CD4-positive, alpha-beta T cell (primary cell): ENCODE data around the gene ARNT2. TPM values are rescaled to one million over a fixed set of nuclear protein-coding genes. Genes with fewer than 3 reads are reported as not detected.

Experiments
- ATAC-seq: fragments of 200-7000 bp; cut with Tn5 transposase; one replicate; pipeline ENCODE4 v1.10.0; 2022; ENCODE audit warnings: mild to moderate bottlenecking; ENCODE audit not compliant: poor library complexity
- CTCF ChIA-PET: fragments of 350-600 bp; sonication (Branson Sonifier 250); formaldehyde crosslinking; loops from one replicate; lab custom pipeline; 2021; ENCODE audit warnings: antibody characterized with exemption, inconsistent platforms; lab: Charles Lee
- POLR2A ChIA-PET: fragments of 350-600 bp; sonication (Branson Sonifier 250); formaldehyde crosslinking; loops from one replicate; lab custom pipeline; 2021; ENCODE audit warnings: antibody characterized with exemption, inconsistent platforms; lab: Charles Lee
- DNase-seq, 14 experiments: peaks; one replicate each; pipeline ENCODE4 v3.0.0-alpha.2; 2013 to 2020; ENCODE audit warnings: mixed read lengths in 2 of 14
- H3K27ac ChIP-seq, 2 donors: one replicate each; pipeline versions ENCODE4 v1.5.1 to v1.7.0; 2013; ENCODE audit warnings: low read length in 2 of 2, low read depth in 1 of 2, mild to moderate bottlenecking in 1 of 2
- H3K27me3 ChIP-seq, 2 experiments: 1 replicate in 1 of 2; 2 replicates in 1 of 2; pipeline versions ENCODE4 v1.6.1 to v1.7.0; 2013; ENCODE audit warnings: low read length in 2 of 2, control low read depth in 1 of 2, mild to moderate bottlenecking in 1 of 2, moderate library complexity in 1 of 2; ENCODE audit not compliant: insufficient read depth in 2 of 2, control insufficient read depth in 1 of 2
- H3K36me3 ChIP-seq: one replicate; pipeline ENCODE4 v1.6.1; 2013; ENCODE audit warnings: low read length, control low read depth; ENCODE audit not compliant: insufficient read depth
- H3K4me1 ChIP-seq: one replicate; pipeline ENCODE4 v1.6.1; 2013; ENCODE audit warnings: low read length, control low read depth; ENCODE audit not compliant: insufficient read depth
- H3K4me3 ChIP-seq: one replicate; pipeline ENCODE4 v1.5.1; 2013; ENCODE audit warnings: mild to moderate bottlenecking, low read length, moderate library complexity
- H3K9me3 ChIP-seq, 2 experiments: 1 replicate in 1 of 2; 2 replicates in 1 of 2; pipeline versions ENCODE4 v1.6.1 to v1.7.0; 2013; ENCODE audit warnings: low read length in 2 of 2, mild to moderate bottlenecking in 2 of 2, control low read depth in 1 of 2, moderate library complexity in 1 of 2; ENCODE audit not compliant: control insufficient read depth in 1 of 2, insufficient read depth in 1 of 2
- H3K27ac Mint-ChIP-seq: one replicate; pipeline ENCODE4 v1.8.0; 2020; ENCODE audit warnings: mixed read lengths
- H3K27me3 Mint-ChIP-seq: one replicate; pipeline ENCODE4 v1.8.0; 2021; ENCODE audit warnings: mixed read lengths
- H3K36me3 Mint-ChIP-seq: one replicate; pipeline ENCODE4 v1.8.0; 2021; ENCODE audit warnings: low read depth, mixed read lengths
- H3K4me1 Mint-ChIP-seq: one replicate; pipeline ENCODE4 v1.8.0; 2021; ENCODE audit warnings: low read depth, mixed read lengths
- H3K4me3 Mint-ChIP-seq: one replicate; pipeline ENCODE4 v1.8.0; 2020; ENCODE audit warnings: mild to moderate bottlenecking, mixed read lengths
- H3K9me3 Mint-ChIP-seq: one replicate; pipeline ENCODE4 v1.8.0; 2020; ENCODE audit warnings: mixed read lengths
- CTCF ChIP-seq: fragments of 200-600 bp; IDR thresholded peaks from one replicate; pipeline ENCODE4 v1.8.0; 2022; ENCODE audit warnings: antibody characterized with exemption, mild to moderate bottlenecking
- intact Hi-C, 2 experiments: fragments of 100-400 bp; cut with DNase I in 1 of 2; cut with micrococcal nuclease in 1 of 2; formaldehyde crosslinking; loops; one replicate each; pipeline versions ENCODE4 v1.15.1 to v1.9.0; 2023 to 2025; cut with DNase I, micrococcal nuclease
- total RNA-seq, 174 experiments: library from RNA in 2 of 174; stranded (reverse) in 2 of 174; gene quantifications; one replicate each; pipeline ENCODE4 v1.2.3 and lab custom pipeline; 2021 to 2026

The ARNT2 gene
- total RNA-seq, 2 experiments from 2014 or later = not detected

- intact Hi-C loops = no loop called here
- Histone ChIP-seq H3K27me3 (no peaks in the 10 kb centered on the region), H3K36me3 (no peaks in the 10 kb centered on the region), H3K4me1 (no peaks in the 10 kb centered on the region), H3K4me3 (no peak overlapping the region), H3K9me3 (no peaks in the 10 kb centered on the region), H3K27ac (no peak overlapping the region)
- Mint-ChIP-seq H3K4me3 (no peak overlapping the region), H3K36me3 (no peaks in the 10 kb centered on the region), H3K27me3 (peaks cover 17% of the 10 kb centered on the region), H3K9me3 (no peaks in the 10 kb centered on the region), H3K27ac (no peak overlapping the region), H3K4me1 (no peaks in the 10 kb centered on the region)
- ATAC-seq (no peak), DNase-seq (no peak)
- POLR2A ChIA-PET = no interaction called here
- CTCF ChIA-PET = no interaction called here
- no peak for TF ChIP-seq CTCF
Measured at GRCh38 chr15:80612118-80612823, 208.1 kb downstream of the ARNT2 start.

DNA sequence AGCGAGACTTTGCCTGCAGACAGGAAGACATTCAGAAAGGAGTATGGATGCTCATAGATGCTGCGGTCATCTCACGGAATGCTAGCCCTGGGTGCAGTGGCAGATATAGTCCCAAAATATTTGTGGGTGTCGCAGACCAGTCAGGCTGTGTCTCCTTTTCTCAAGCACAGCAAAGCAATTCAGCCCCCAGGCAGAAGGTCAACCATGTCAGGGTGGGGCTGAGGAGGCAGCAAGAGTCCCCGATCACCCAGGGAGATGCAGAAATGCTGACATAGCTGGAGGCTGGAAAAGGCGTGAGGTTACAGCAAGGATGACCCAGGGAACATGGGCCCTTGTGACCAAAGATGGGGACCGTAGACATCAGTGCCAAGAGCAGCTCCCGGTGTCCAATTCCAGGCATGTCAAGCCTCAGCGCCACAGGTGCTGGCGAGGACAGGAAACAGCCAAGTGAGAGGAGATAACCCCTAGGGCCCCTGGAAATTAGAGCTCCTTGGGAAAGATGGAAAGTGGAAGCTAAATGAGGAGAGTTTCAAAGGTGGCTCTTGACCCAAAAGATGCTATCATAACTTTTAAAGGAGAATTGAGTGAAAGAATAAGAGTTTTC is 209.7 kb downstream of the ARNT2 start:
- no peaks in the 10 kb centered on the region for H3K4me1 ChIP-seq
- CTCF ChIA-PET = no interaction called here
- H3K9me3 ChIP-seq = no peaks in the 10 kb centered on the region
- H3K36me3 ChIP-seq = no peaks in the 10 kb centered on the region
- no peak overlapping the region for H3K4me3 Mint-ChIP-seq
- H3K27ac ChIP-seq = no peak overlapping the region
- H3K27me3 ChIP-seq = peaks cover 0 to 5% of the 10 kb centered on the region in 2 experiments
- H3K4me1 Mint-ChIP-seq = no peaks in the 10 kb centered on the region
- ATAC-seq = no peak
- intact Hi-C loops = no loop called here
- no peak overlapping the region for H3K27ac Mint-ChIP-seq
- POLR2A ChIA-PET = no interaction called here
- H3K4me3 ChIP-seq = no peak overlapping the region
- no peak for TF ChIP-seq CTCF
- no peaks in the 10 kb centered on the region for H3K36me3 Mint-ChIP-seq
- DNase-seq = no peak
- peaks cover 28% of the 10 kb centered on the region for H3K27me3 Mint-ChIP-seq
- H3K9me3 Mint-ChIP-seq = no peaks in the 10 kb centered on the region

GRCh38 chr15:80614711-80615360 is 210.7 kb downstream of the ARNT2 start:
- peaks cover 37% of the 10 kb centered on the region for H3K27me3 Mint-ChIP-seq
- H3K27ac ChIP-seq = no peak overlapping the region
- intact Hi-C loops = no loop called here
- H3K4me3 Mint-ChIP-seq = no peak overlapping the region
- no peaks in the 10 kb centered on the region for H3K4me1 Mint-ChIP-seq
- ChIA-PET CTCF (no interaction called here), POLR2A (no interaction called here)
- peaks cover 0 to 6% of the 10 kb centered on the region in 2 experiments for H3K27me3 ChIP-seq
- no peak for TF ChIP-seq CTCF
- DNase-seq (no peak), ATAC-seq (no peak)
- H3K4me3 ChIP-seq = no peak overlapping the region
- no peaks in the 10 kb centered on the region for H3K36me3 Mint-ChIP-seq
- no peaks in the 10 kb centered on the region for H3K36me3 ChIP-seq
- no peaks in the 10 kb centered on the region for H3K9me3 ChIP-seq
- H3K4me1 ChIP-seq = no peaks in the 10 kb centered on the region
- H3K9me3 Mint-ChIP-seq = no peaks in the 10 kb centered on the region
- H3K27ac Mint-ChIP-seq = no peak overlapping the region
